NOMO-1 treated with DMSO at 0.1 percent for 48 hours (cell line): ENCODE results near the gene LRRC36.

Source experiments
- DNase-seq: peaks from one replicate; lab custom pipeline; 2025; ENCODE audit not compliant: unreplicated experiment; lab: John Stamatoyannopoulos, UW

LRRC36 gene

GRCh38 chr16:67326472-67327309 lies at the start of gene LRRC36, which contains the start of gene KCTD19:
LRRC36 (plus strand) TSS chr16:67326815; CDS start chr16:67326863, 48 bp downstream.
KCTD19 (minus strand) TSS chr16:67326741; CDS start chr16:67326707, 34 bp downstream.
- peak; percentile 7 for DNase-seq

- DNase-seq, result no peak
Observed at GRCh38 chr16:67277294-67277998, 49.2 kb upstream of the LRRC36 start.

- no peak for DNase-seq
Observed at GRCh38 chr16:67277999-67278772, 48.4 kb upstream of the LRRC36 start.

GRCh38 chr16:67278773-67279295 lies 47.8 kb upstream of the LRRC36 start:
- DNase-seq, result peak; percentile 10

GRCh38 chr16:67279296-67280089 lies 47.1 kb upstream of the LRRC36 start, which contains the start of gene PLEKHG4:
PLEKHG4 (plus strand) TSS chr16:67279532; CDS start chr16:67280045, 513 bp downstream.
- peak; percentile 83 for DNase-seq

- DNase-seq, result no peak
Observed at GRCh38 chr16:67280090-67281015, 46.3 kb upstream of the LRRC36 start.

- DNase-seq, result no peak
Observed at GRCh38 chr16:67281536-67282446, 44.8 kb upstream of the LRRC36 start.

- no peak for DNase-seq
Observed at GRCh38 chr16:67282447-67282805, 44.2 kb upstream of the LRRC36 start.

GRCh38 chr16:67283039-67283825 lies 43.4 kb upstream of the LRRC36 start:
- no peak for DNase-seq

GRCh38 chr16:67283826-67284555 lies 42.6 kb upstream of the LRRC36 start:
- no peak for DNase-seq

GRCh38 chr16:67284699-67285646 lies 41.6 kb upstream of the LRRC36 start:
- no peak for DNase-seq

- no peak for DNase-seq
Observed at GRCh38 chr16:67286441-67287235, 40.0 kb upstream of the LRRC36 start.

- no peak for DNase-seq
Observed at GRCh38 chr16:67287960-67288359, 38.7 kb upstream of the LRRC36 start.

GRCh38 chr16:67291461-67291860 lies 35.2 kb upstream of the LRRC36 start:
- DNase-seq, result no peak
